COLO829 (cell line): ENCODE data around the gene MCUR1.
A peak's percentile ranks its signal among the peaks of the same experiment; 100 is the strongest.
"Not testable (repeated sequence)": the region's sequence is repeated elsewhere in the genome, so short reads cannot be mapped to it uniquely, and the experiment has no call there.

Source experiments
- DNase-seq: peaks from one replicate; pipeline ENCODE4 v3.0.0; 2012; ENCODE audit warnings: low spot score

Gene MCUR1

DNA sequence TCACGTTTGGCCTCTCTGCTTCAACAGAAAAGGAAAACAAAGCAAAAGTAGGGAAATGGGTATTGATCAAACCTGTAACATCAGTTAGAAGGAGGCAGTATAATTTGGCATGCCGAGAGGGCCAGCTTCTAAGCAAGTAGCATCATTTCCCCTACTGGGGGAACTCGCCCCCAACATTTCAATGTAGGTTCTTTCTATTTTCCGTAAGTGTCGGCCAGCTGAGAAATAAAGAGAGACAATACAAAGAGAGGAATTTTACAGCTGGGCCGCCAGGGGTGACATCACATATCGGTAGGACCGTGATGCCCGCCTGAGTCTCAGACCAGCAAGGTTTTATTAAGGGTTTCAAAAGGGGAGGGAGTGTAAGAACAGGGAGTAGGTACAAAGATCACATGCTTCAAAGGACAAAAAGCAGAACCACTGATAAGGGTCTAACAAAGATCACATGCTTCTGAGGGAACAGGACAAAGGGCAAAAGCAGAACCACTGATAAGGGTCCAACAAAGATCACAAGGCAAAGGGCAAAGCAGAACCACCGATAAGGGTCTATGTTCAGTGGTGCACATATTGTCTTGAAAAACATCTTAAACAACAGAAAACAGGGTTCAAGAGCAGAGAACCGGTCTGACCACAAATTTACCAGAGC, 14.4 kb upstream of the MCUR1 start:
- not testable (repeated sequence) for DNase-seq

DNA sequence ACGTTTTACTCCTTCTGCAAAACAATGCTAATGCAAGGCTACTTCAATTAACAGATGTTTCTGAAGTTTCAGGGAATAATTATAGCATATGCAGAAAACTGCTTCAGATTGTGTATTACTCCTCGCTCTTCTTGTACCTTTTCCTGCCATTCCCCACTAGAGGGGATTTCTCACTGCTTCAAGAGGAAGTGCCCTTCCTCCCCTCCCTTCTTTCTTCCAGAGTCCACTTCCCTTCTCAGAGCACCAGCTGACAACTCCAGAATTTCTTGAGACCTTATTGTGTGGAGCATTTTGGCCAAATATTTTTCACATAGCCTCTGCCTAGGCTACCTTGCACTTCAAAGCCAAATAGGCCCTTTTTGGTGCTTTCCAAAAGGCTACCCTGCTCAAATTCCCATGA, 12.7 kb upstream of the MCUR1 start:
- DNase-seq: no peak

DNA sequence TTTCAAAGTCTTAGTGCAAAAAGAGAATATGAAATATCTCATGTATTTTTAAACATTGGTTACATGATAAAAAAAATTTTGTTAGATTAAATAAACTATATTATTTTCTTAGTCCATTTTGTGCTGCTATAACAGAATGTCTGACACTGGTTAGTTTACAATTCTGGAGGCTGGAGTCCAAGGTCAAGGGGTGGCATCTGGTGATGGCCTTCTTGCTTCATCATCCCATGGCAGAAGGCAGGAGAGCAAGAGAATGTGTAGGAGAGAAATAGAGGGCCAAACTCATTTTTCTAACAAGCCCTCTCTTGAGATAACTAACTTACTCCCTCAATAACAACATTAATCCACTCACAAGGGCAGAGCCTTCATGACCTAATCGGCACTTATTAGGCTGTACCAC, 11.5 kb upstream of the MCUR1 start:
- no peak for DNase-seq

DNA sequence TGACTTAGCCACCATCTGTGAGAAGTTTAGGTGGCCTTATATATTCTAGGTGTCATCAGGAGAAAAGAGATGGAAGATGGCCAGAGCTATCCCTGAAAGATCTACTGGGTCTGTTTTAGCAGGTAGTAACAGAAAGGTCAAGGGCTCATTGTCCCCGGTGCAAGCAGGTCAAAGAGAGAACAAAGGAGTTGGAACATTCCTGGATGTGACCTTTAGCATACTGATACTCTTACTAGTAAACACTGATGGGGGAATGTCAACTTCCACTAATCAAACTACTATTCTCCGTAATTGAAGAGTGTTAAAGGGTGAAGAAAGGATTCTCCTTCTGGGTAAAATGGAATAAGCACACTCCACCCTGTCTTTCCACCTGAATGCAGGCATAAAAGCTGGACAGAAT, 4.0 kb upstream of the MCUR1 start:
- no peak for DNase-seq

DNA sequence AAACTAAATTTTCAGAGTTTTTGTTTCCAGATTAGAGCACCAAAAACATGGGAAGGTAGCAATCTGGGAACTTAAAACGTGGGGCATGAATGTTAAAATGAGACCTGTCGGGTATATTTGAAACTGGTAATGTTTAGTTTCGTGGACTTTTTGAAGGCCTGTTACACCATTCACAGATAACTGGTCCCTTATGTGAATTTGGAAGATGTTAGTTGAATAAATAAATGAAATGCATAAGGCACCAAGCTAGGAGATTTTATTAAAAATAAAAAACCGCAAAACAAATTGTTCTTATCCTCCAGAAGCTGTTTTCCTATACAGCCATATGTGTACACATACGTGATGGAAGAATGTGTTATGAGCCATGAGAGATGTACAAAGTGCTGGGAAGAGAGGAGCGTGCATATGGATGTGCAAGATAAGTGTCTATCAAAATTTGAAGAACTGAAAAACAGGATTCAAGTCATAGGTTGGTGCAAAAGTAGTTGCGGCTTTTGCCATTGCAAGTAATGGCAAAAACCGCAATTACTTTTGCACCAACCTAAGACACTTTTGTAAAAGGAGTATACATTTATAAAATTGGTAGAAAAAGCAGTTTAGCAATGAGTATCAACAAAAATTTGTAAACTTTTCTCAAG, 700 bp upstream of the MCUR1 start:
- no peak for DNase-seq

DNA sequence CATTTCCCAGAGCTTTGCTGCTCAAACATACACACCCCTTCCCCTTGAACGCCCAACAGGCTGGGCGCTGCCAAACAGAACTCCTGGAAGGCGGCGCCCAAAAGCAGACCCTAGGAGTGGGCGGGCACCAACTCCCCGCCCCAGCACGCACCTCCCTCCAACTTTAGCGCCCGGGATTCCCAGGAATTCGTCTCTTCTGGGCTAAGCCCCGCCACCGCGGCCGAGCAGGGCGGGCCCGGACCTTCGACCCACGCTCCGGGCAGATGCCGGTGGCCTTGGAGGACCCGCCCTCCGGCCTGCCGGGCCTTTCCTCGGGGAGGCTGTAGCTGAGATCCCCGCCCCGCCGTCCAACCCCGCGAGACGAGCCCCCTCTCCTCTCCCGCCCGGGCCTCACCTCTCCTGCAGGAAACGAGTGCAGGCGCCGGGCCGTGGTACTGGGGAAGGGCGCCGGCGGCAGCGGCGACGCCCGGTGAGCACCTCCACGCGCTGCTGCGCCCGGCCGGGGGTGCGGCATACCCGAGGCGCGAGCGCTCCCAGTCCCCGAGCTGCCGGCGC, 659 bp downstream of the MCUR1 start:
- peak; percentile 71 for DNase-seq

DNA sequence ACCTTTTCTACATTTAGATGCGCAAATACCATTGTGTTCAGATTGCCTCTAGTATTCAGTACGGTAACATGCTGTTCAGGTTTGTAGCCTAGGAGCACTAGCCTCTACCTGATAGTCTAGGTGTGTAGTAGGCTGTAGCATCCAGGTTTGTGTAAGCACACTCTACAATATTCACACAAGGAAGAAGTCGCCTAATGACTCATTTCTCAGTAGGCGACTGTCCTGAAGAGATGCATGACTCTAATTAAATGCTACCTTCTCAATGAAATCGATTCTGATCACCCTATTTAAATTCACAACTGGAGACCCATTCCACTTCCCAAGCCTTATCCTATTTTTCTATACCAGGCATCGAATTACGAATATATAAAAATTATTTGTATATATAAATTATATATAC, 1.3 kb downstream of the MCUR1 start:
- DNase-seq: no peak

DNA sequence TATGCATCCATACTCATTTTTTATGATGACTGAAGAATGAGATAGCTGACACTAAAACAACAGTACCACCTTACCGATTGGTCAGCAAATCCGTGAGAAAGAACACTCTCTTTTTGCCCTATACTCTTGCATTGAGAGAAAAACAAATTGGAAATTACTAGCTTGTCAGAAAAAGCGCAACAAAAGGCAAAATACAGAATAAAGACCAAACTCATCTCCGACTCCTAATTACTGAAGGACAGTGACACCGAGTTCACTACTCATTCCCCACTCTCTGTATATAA, 2.1 kb downstream of the MCUR1 start:
- DNase-seq: no peak

DNA sequence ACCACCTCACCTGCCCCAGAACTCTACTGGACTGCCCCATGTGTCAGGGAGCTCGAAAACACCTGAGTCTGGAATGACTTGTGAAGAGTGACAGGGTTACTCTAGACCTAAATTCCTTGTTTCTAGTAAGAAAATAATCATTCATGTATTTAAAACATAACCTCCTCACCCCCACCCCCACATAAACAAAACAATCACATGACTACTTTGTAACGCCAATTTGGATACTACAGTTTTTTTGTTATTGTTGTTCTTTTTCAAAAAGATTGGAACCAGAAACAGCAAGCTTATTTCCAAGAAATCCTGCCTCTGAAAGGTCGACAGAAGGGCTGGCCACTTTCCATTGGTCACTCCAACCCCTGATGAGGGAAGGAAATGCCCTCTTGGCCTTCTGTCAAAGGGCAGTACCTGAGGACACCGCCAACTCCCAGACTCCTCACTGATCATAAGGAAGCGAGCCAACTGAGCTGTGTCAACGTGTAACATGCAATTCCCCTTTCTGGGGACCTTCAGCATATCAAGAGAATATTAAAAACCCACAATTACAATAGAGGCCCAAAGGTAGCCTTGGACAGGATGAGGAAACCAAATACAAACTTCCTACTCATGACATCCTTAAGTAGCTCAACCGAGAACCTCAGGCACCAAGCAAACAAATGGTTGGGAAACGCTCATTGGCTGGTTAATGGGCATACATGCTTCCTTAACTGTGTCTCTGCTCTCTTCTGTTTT, 2.6 kb downstream of the MCUR1 start:
- no peak for DNase-seq

DNA sequence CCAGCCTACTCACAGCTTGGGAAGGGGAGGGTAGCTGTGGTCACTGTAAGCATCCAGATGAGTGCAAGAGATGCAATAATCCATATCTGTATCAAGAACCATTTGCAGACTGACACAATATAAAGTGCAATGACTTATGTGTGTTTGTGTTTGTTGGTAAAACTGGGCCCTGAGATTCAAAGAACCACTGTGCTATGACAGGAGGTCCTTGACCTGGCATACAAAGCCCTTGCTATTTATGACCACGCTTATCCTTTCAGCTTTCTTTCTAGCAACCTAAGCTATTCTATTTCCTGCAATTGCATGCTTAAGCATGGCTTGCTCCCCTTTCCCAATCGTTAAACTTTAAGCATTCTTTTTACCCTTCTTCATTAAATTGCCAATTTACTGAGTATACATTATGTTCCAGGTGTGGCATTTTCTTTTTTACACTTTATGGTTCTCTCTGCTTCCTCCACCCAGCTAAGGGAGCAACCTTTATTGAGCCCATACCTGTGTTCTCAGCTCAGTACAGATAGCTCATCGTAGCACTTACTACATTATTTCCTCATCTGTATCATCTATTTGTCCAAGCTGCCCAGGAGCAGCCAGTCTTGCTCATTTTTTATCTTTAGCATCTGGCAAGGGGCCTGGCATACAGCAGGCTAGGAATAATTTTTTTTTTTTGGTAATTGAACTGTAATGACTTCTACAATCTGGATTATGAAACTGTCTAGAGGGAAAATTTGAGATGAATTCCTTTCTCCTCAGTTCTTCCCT, 3.5 kb downstream of the MCUR1 start:
- no peak for DNase-seq

DNA sequence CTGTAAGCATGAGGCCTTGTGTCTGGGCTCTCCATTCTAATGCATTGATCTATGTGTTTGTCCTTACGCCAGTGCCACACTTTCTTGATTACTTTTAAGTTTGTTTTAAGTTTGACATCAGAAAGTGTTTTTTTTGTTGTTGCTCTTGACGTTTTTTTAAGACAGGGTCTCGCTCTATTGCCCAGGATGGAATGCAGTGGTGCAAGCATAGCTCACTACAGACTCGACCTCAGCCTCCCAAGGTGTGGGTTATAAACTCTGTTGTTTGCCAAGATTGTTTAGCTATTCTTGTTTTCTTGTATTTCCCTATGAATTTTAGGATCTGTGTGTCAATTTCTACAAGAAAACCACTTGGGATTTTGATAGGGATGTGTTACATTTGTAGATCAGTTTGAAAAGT, 5.6 kb downstream of the MCUR1 start:
- no peak for DNase-seq

DNA sequence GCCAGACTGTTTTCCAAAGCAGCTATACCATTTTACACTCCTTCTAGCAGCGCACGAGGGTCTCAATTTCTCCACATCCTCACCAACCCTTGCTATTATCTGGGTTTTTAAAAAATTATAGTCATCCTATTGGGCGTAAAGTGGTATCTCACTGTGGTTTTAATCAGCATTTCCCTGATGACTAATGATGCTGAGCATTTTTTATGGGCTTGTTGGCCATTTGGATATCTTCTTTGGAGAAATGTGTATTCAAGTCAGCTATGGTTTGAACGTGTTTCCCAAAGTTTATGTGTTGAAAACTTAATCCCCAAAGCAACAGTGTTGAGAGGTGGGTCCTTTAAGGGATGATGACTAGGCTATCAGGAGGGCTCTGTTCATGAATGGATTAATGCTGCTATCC, 6.7 kb downstream of the MCUR1 start:
- no peak for DNase-seq

DNA sequence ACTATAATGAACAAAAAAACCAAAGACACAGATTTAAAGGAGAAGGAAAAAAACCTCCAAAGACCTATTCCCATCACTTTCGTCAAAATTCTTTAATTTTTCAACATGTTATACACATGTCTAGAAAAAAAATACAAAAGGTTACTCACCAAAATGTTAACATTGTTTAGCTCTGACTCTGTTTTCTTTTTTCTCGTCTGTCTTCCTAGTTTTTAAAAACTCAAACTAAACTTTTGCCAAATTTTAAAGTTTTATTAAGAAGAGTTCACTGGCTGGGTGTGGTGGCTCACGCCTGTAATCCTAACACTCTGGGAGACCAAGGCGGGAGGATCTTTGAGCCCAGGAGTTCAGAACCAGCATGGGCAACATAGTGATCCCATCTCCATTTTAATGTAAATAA, 10.8 kb downstream of the MCUR1 start:
- DNase-seq: no peak

DNA sequence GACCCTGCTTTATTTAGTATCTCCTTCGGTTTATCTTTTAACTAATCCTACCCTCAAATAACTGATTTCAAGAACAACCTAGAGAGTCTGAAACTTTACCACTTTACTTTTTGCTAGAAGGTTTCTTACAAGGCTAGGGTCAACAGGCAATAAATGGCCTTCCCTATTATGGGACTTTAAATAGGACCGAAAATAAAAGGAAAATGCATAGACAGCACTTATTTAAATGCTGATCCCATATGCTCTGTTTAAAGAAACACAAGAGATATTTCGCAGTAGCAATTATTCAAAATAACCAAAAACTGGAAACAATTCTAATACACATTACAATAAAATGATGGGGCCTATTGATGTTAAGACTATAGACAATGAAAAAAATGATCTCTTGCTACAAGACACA, 13.7 kb downstream of the MCUR1 start:
- DNase-seq: no peak

DNA sequence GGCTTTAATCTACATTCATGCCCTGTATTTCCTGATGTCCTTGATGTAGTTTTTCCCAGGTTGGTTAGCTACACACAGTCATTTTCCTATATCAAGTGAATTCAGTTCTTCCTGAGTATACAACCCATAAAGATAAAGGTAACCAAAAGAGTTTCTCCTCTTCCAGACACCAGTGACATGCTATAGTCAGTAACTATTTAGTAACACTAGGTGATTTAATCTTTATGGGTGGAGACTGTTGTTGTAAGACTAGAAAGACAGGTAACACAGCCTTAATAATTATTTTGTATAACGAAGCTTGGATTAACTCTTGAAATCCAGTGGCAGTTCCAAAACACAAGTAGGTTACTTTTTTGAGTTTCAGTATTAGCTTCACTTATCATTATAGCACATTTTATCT, 17.6 kb downstream of the MCUR1 start:
- DNase-seq: no peak

DNA sequence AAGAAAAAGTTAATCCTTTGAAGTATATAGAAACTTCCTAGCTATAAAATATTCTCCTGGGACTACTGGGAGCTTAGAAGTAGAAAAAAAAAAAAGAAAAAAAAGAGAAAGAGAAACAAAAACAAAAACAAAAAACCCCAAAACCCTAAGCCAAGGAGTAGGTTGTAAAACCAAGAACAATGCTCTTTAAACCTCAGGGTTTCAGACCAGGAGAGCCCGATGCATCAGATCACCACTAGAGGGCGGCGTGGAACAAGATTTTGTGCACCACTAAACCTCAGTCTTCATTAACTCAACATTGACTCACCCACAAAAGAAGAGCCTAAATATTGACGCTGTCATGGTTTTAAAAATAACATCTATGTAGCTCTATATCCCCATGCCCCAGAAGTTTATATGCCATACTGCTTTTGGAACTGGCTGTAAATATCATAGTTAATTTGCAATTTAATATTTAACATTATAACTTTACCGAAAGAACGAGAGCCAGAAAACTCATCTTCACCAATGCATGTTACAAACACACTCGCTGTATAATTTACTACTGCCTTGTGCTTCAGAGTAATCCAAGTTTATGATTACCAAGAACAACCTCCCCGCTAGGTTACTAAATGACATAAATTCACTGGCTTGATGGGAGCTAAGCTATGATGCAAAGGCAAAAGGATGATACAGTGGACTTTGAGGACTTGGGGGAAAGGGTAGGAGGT, 19.2 kb downstream of the MCUR1 start:
- peak; percentile 75 for DNase-seq

DNA sequence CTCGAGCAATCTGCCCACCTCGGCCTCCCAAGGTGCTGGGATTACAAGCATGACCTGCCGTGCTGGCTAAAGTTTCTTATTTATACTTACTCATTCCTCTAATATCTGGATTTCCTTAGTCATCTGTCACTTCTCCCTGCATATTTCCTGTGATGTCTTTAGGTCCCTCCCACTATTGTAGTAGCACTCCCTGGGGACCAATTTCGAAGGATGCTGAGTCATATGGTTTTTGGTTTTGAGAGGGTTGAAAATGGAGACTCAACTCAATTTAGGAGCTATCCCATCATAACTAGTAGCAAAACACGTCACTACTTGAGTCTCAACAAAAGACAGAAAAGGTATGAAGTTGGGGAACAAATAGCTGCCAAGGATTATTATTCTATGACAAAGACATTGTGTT, 20.2 kb downstream of the MCUR1 start:
- DNase-seq: peak; percentile 70

DNA sequence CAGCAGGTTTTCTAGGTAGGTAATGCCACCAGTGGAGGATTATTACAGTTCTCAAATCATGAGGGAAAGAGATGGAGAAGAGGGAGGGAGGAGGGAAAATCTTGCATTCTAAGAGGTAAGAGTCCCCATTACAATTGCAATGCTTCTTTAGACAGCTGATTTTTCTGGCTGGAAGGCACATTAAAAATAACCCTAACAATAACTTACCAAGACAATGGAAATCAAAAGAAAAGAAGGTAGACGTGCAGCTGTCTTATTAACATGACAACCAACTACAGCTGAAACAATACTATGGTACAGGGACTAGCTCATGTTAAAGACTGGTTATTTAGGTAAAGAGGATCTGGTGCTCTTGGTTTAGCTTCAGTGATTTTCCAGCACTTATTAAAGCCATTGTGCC, 24.6 kb downstream of the MCUR1 start:
- no peak for DNase-seq

DNA sequence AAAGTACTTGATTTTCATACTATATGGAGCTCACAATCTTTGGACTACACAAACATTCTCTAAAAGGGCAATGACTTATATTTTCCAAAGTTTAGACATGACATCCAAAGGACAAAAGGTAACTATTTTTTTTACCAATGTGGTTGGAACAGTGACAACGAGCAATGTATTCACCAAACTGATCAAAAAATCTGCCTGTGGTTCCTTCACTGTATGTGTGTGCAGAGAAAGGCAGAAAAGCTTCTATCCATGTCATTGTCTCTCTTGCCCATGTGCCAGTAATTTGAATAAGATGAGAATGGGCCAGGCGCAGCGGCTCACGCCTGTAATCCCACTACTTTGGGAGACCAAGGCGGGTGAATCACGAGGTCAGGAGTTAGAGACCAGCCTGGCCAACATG, 25.5 kb downstream of the MCUR1 start:
- DNase-seq: no peak

DNA sequence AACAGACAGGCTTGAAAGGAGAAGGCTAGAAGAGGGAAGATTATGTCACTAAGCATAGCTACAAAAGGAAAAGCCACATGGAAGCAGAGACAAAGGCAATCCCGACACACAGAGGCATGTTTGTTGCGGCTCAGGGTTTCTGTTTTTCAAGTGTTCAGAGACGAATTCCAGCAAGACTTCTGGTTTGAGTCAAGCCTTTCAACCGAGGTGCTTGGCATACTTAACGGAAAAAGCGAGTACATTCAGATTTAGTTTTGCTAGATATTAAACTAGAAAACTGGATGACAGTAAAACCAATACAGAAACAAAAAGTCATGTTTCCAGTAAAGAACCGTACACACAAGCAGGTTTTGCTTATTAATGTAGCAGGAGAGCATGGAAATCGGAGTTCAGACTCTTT, 27.2 kb downstream of the MCUR1 start:
- peak; percentile 62 for DNase-seq

DNA sequence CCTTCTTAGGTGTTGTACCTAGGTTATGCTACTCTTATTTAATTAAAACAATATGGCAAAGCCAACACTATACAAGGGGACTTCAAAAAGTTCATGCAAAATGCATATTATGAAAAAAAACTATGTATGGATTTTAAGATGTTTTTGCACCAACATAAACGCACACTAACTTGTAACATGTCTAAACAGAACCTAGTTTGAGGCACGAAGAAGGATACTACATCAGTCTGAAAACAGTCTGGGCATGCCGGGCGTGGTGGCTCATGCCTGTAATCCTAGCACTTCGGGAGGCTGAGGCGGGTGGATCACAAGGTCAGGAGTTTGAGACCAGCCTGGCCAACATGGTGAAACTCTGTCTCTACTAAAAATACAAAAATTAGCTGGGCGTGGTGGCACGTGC, 34.2 kb downstream of the MCUR1 start:
- DNase-seq: not testable (repeated sequence)

DNA sequence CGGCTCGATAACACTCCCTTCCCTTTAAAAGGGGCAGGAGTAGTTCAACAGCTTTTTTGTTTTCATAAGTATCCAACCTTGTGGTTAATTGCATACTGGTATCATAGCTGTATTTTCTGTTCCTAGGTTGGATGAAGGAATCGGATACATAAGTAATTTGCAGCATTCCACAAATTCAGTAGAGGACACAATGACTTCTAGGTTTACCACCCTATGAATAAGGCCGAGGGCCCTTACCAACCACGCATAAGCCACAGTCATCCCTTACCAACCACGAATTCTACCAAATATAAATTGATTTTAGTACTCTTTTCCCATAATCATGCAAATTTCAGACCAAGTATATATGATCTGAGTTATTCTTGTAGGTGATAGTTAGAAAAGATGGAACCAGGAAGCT, 36.3 kb downstream of the MCUR1 start:
- DNase-seq: no peak
